Hepatocyte (in vitro differentiated cells): Measurements from ENCODE around the gene WDR36.

ENCODE experiments used
- CTCF ChIP-seq: fragments of 200-600 bp; sonication (generic); IDR thresholded peaks from 2 replicates; pipeline ENCODE4 v1.5.1; 2016; ENCODE audit warnings: antibody characterized with exemption, mild to moderate bottlenecking; ENCODE audit not compliant: poor library complexity
- EZH2phosphoT487 ChIP-seq: fragments of 200-600 bp; sonication (generic); IDR thresholded peaks from one replicate; pipeline ENCODE4 v1.6.1; 2018; ENCODE audit warnings: antibody characterized with exemption, mild to moderate bottlenecking, low read depth, moderate library complexity; ENCODE audit not compliant: unreplicated experiment, severe bottlenecking

DNA sequence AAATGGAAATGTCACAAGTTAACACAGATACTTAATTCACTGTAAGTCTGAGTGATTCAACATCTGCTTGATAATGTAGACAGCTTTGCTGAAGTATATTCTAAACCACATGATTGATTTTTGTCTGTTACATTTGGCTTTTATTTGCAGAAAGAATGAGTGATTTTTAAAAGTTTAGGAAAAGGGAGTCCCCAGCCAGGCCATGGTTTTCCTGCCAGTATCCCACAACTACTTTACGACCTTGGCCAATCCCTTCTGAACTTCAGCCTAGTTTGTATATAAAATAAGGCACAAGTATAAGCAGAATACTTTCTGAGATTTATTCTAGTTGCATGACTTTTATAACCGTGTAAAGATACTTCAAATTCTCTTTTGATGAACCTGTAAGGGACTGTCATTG, 27.1 kb downstream of the WDR36 start:
- TF ChIP-seq EZH2phosphoT487, result no peak
- no peak for TF ChIP-seq CTCF
